Panc1 (cell line): Measurements from ENCODE around the gene MRPL38. TPM values are rescaled to one million over a fixed set of nuclear protein-coding genes. Genes with fewer than 3 reads are reported as not detected.

Source experiments
- ATAC-seq: fragments of 200-7000 bp; cut with Tn5 transposase; 2 replicates; pipeline ENCODE4 v1.9.1; 2020; ENCODE audit warnings: mild to moderate bottlenecking, moderate library complexity
- BruUV-seq: library from RNA; stranded (reverse); fragments of 400-500 nt; replicated peaks from 2 replicates; lab custom pipeline; 2021; lab: Mats Ljungman, UMichigan
- CTCF ChIA-PET: fragments of 300-600 bp; sonication (Branson Sonifier 250); formaldehyde crosslinking; loops from one replicate; lab custom pipeline; 2022; ENCODE audit warnings: antibody characterized with exemption; lab: Charles Lee
- POLR2A ChIA-PET: fragments of 300-600 bp; sonication (Branson Sonifier 250); formaldehyde crosslinking; loops from one replicate; lab custom pipeline; 2022; ENCODE audit warnings: antibody characterized with exemption; lab: Charles Lee
- DNase-seq: peaks from one replicate; pipeline ENCODE4 v3.0.0-alpha.2; 2010; ENCODE audit warnings: low read depth, low spot score
- H3K27ac ChIP-seq: 2 replicates; pipeline ENCODE4 v1.5.1; 2011; ENCODE audit warnings: mild to moderate bottlenecking, low read length, inconsistent platforms
- H3K27me3 ChIP-seq: fragments of 200-500 bp; sonication (Bioruptor generic); 2 replicates; pipeline ENCODE4 v1.6.0; 2014; ENCODE audit warnings: low read length, inconsistent platforms; ENCODE audit not compliant: control insufficient read depth, insufficient read depth
- H3K36me3 ChIP-seq: fragments of 200-500 bp; sonication (Bioruptor generic); 2 replicates; pipeline ENCODE4 v1.5.1; 2014; ENCODE audit warnings: inconsistent platforms, mild to moderate bottlenecking, low read length, moderate library complexity; ENCODE audit not compliant: control insufficient read depth, insufficient read depth
- H3K4me1 ChIP-seq: 2 replicates; pipeline ENCODE4 v1.5.1; 2011; ENCODE audit warnings: inconsistent platforms, mild to moderate bottlenecking, low read length, moderate library complexity; ENCODE audit not compliant: control insufficient read depth, insufficient read depth
- H3K4me3 ChIP-seq, 2 experiments: 2 replicates each; pipeline ENCODE4 v1.5.1; 2011 to 2012; ENCODE audit warnings: low read depth in 2 of 2, low read length in 2 of 2, mild to moderate bottlenecking in 2 of 2, inconsistent platforms in 1 of 2, moderate library complexity in 1 of 2
- H3K9me3 ChIP-seq: fragments of 200-500 bp; sonication (Bioruptor generic); 2 replicates; pipeline ENCODE4 v1.5.1; 2014; ENCODE audit warnings: low read depth, mild to moderate bottlenecking, inconsistent platforms, low read length, moderate library complexity; ENCODE audit not compliant: control insufficient read depth, insufficient read depth
- POLR2AphosphoS5 ChIP-seq: IDR thresholded peaks from 2 replicates; pipeline ENCODE4 v1.6.1; 2012; ENCODE audit warnings: mild to moderate bottlenecking, low read depth, low read length, moderate library complexity
- SIN3A ChIP-seq: IDR thresholded peaks from 2 replicates; pipeline ENCODE4 v1.6.1; 2012; ENCODE audit warnings: low read depth, mild to moderate bottlenecking, low read length, moderate library complexity, borderline replicate concordance; ENCODE audit not compliant: insufficient read depth
- TCF7L2 ChIP-seq: IDR thresholded peaks from 2 replicates; pipeline ENCODE4 v1.6.1; 2011; ENCODE audit warnings: mild to moderate bottlenecking, low read depth, low read length, inconsistent platforms
- in situ Hi-C: cut with HindIII; loops from 2 replicates; pipeline ENCODE4 v1.10.0; 2016; ENCODE audit warnings: low sequenced_read_pairs, low pct_unique_long_range_greater_than_20kb
- intact Hi-C: fragments of 100-400 bp; cut with micrococcal nuclease; formaldehyde crosslinking; loops from one replicate; pipeline ENCODE4 v1.10.0; 2022; ENCODE audit not compliant: unreplicated experiment
- total RNA-seq: library from RNA; stranded (reverse); gene quantifications from one replicate; pipeline ENCODE4 v1.2.1, GENCODE V29; 2021; ENCODE audit not compliant: unreplicated experiment
- TF ChIP-seq, protein P1 (sequence below): fragments of 450-650 bp; IDR thresholded peaks from 2 replicates; pipeline ENCODE4 v1.5.1; 2017; ENCODE audit warnings: mild to moderate bottlenecking
- TF ChIP-seq, protein P2 (sequence below), 2 experiments: IDR thresholded peaks; 2 replicates each; pipeline ENCODE4 v1.6.1; 2011 to 2012; ENCODE audit warnings: low read depth in 2 of 2, control low read depth in 1 of 2, low read length in 1 of 2, mild to moderate bottlenecking in 1 of 2, moderate library complexity in 1 of 2; ENCODE audit not compliant: insufficient read depth in 1 of 2

Gene MRPL38
- total RNA-seq, 1 experiment from 2014 or later = 165 TPM

DNA sequence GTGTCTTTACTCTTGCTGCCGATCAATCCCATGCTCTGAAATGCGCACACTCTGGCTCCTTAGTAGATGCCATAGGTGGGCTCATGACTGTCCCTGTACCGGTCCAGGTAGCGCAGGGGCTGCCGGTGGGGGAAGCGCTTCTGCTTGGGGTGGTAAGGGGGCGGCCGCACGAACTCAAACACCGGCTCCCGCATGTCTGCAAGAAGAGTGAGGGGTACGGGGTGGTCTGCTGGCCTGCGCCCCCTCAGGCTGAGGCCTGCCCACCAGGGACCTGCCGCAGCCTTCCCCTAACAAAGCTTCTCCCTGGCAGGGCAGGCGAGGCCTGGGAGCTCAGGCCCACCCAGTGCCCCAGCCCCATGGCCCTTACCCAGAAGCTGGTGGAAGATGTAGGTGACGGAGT is 5.9 kb downstream of the MRPL38 start:
- ATAC-seq (no peak), DNase-seq (no peak)
- peaks cover 25% of the 10 kb centered on the region for H3K4me1 ChIP-seq
- H3K27me3 ChIP-seq = no peaks in the 10 kb centered on the region
- no TSS peak for BruUV-seq
- POLR2A ChIA-PET = interaction anchor here (1.2 kb wide), 1 partner anchor 20 kb away, joined by 3 read pairs; the partner anchor contains the start of gene TRIM47
- intact Hi-C loops (no loop called here), in situ Hi-C loops (no loop called here)
- CTCF ChIA-PET = no interaction called here
- no peak overlapping the region for H3K27ac ChIP-seq
- H3K36me3 ChIP-seq = peaks cover 7% of the 10 kb centered on the region
- no peak overlapping the region for H3K4me3 ChIP-seq
- TF ChIP-seq SIN3A = no peak
- TF ChIP-seq POLR2AphosphoS5 = no peak
- no peak for TF ChIP-seq TCF7L2
- TF ChIP-seq, protein P1, sequence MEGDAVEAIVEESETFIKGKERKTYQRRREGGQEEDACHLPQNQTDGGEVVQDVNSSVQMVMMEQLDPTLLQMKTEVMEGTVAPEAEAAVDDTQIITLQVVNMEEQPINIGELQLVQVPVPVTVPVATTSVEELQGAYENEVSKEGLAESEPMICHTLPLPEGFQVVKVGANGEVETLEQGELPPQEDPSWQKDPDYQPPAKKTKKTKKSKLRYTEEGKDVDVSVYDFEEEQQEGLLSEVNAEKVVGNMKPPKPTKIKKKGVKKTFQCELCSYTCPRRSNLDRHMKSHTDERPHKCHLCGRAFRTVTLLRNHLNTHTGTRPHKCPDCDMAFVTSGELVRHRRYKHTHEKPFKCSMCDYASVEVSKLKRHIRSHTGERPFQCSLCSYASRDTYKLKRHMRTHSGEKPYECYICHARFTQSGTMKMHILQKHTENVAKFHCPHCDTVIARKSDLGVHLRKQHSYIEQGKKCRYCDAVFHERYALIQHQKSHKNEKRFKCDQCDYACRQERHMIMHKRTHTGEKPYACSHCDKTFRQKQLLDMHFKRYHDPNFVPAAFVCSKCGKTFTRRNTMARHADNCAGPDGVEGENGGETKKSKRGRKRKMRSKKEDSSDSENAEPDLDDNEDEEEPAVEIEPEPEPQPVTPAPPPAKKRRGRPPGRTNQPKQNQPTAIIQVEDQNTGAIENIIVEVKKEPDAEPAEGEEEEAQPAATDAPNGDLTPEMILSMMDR = no peak
- TF ChIP-seq, protein P2, sequence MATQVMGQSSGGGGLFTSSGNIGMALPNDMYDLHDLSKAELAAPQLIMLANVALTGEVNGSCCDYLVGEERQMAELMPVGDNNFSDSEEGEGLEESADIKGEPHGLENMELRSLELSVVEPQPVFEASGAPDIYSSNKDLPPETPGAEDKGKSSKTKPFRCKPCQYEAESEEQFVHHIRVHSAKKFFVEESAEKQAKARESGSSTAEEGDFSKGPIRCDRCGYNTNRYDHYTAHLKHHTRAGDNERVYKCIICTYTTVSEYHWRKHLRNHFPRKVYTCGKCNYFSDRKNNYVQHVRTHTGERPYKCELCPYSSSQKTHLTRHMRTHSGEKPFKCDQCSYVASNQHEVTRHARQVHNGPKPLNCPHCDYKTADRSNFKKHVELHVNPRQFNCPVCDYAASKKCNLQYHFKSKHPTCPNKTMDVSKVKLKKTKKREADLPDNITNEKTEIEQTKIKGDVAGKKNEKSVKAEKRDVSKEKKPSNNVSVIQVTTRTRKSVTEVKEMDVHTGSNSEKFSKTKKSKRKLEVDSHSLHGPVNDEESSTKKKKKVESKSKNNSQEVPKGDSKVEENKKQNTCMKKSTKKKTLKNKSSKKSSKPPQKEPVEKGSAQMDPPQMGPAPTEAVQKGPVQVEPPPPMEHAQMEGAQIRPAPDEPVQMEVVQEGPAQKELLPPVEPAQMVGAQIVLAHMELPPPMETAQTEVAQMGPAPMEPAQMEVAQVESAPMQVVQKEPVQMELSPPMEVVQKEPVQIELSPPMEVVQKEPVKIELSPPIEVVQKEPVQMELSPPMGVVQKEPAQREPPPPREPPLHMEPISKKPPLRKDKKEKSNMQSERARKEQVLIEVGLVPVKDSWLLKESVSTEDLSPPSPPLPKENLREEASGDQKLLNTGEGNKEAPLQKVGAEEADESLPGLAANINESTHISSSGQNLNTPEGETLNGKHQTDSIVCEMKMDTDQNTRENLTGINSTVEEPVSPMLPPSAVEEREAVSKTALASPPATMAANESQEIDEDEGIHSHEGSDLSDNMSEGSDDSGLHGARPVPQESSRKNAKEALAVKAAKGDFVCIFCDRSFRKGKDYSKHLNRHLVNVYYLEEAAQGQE (IDR thresholded peaks at IDR 0.05; ENCODE audit: insufficient read depth in 1 of 2, low read depth in 2 of 2, low read length in 1 of 2) = no peak
- H3K9me3 ChIP-seq = no peaks in the 10 kb centered on the region

DNA sequence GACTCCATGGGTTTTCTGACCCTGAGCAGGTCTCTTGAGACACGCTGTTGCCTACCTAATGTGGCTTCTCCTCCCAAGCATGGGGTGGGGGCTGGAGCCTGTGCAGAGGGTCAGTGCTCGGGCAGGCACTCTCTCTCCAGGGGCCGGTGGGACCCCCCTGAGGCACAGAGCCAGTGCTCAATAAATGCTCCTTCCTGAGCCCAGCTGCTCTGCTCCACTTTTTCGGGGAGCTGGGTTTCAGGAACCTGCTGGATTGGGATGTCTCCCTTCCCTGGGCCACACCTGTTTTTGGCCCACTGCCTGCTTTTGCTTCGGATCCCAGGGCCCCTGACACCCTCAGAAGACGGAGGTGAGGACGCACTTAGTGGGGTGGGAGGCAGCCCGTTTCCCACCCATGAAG is 6.6 kb downstream of the MRPL38 start:
- Histone ChIP-seq H3K9me3 (no peaks in the 10 kb centered on the region), H3K27ac (no peak overlapping the region), H3K36me3 (peaks cover 7% of the 10 kb centered on the region), H3K4me1 (peaks cover 19% of the 10 kb centered on the region), H3K27me3 (no peaks in the 10 kb centered on the region), H3K4me3 (no peak overlapping the region)
- no TSS peak for BruUV-seq
- ATAC-seq = no peak
- TF ChIP-seq, protein P2 (IDR thresholded peaks at IDR 0.05; ENCODE audit: insufficient read depth in 1 of 2, low read depth in 2 of 2, low read length in 1 of 2) = no peak
- no peak for TF ChIP-seq SIN3A
- TF ChIP-seq TCF7L2 = no peak
- TF ChIP-seq POLR2AphosphoS5 = no peak
- TF ChIP-seq, protein P1 = no peak
- CTCF ChIA-PET = no interaction called here
- DNase-seq = no peak
- intact Hi-C loops (no loop called here), in situ Hi-C loops (no loop called here)
- POLR2A ChIA-PET = interaction anchor here (1.2 kb wide), 1 partner anchor 19 kb away, joined by 3 read pairs; the partner anchor contains the start of gene TRIM47
